SKM-1 treated with dmso at 0.1 percent for 144 hours (cell line): ENCODE results near the gene C1GALT1.
A peak's percentile ranks its signal among the peaks of the same experiment; 100 is the strongest.
"Not testable (repeated sequence)": the region's sequence is repeated elsewhere in the genome, so short reads cannot be mapped to it uniquely, and the experiment has no call there.

Source experiments
- DNase-seq: peaks from one replicate; lab custom pipeline; 2025; ENCODE audit not compliant: unreplicated experiment; lab: John Stamatoyannopoulos, UW

Gene C1GALT1

GRCh38 chr7:7231865-7232264 is 49.5 kb downstream of the C1GALT1 start:
- no peak for DNase-seq

DNA sequence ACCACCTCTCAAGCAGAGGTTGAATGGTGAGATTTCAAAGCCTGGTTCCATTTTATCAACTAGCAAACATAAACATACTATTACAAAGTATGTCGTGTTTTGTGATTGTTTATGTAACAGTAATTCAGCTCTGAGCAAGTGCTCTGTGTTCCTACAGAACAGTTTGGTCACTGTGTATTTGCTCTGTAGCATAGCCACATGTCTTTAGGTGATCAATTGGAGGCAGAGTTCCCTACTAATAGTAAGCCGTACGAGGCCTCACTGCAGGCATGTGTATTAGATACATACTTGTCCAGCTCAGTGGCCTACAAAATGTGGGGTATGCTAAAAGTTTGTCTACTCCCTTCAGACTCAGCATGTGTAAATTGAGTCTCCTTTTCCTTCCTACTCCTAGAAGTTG is 53.0 kb downstream of the C1GALT1 start:
- no peak for DNase-seq

DNA sequence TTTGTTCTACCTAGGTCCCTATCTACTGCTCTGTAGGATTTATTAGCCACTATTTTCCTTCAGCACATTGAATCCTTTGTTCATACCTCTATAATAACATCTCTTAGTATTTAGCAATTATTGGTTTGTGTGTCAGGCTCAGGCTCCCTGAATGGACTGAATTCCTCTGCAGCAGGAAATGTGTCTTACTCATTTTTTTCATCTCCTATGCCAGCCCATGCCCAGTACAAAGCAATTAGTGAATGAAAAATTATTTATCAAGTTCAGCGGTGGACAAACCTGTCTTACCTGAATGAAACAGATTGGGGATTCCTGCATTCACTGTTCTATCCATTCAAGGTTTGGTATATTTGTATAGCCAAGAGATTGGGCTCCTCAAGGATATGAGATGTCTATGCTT is 53.7 kb downstream of the C1GALT1 start:
- DNase-seq, result no peak

GRCh38 chr7:7237201-7237977 is 55.0 kb downstream of the C1GALT1 start:
- no peak for DNase-seq

GRCh38 chr7:7237978-7238267 is 55.6 kb downstream of the C1GALT1 start:
- no peak for DNase-seq

GRCh38 chr7:7239346-7239745 is 57.0 kb downstream of the C1GALT1 start:
- no peak for DNase-seq

GRCh38 chr7:7242899-7243298 is 60.6 kb downstream of the C1GALT1 start:
- DNase-seq, result no peak

GRCh38 chr7:7245233-7245632 is 62.9 kb downstream of the C1GALT1 start:
- DNase-seq, result not testable (repeated sequence)

GRCh38 chr7:7246223-7246622 is 63.9 kb downstream of the C1GALT1 start:
- DNase-seq, result no peak

DNA sequence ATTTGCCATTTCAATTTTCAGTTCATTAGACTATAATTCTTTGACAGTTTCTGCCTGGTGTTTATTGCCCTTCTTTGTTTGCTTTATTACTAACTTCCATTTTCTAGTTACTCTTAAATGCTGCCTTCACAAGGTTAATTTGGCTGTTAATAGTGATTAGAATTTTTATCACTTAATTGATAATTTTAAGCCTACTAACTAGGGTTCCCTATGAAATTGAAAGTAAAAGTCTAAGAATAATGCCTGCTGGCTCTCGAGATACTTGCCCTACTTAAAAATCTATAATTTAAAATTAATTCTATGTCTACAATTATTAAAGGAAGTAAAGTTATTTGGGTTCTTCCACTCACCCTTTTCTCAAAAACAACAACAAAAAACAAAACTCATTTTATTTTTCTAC is 65.3 kb downstream of the C1GALT1 start:
- no peak for DNase-seq

GRCh38 chr7:7249814-7250213 is 67.5 kb downstream of the C1GALT1 start:
- DNase-seq, result no peak

DNA sequence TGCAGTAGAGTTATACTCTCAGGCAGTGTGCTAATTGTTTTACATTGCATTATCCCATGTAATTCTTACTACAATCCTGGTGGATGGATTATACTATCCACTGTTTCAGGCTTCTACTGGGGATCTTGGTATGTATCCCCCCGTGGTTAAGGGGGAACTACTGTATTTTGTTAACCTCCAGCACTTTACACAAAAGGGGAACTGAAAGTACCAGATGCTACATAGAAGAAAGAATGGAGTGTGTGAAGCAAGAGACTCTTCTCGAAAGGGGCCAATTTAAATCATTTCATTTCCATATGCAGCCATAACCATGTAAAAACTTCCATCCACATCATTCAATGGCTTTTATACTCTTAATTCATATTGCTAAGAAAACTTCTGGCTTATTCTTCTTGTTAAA is 69.4 kb downstream of the C1GALT1 start:
- DNase-seq, result peak; percentile 87

DNA sequence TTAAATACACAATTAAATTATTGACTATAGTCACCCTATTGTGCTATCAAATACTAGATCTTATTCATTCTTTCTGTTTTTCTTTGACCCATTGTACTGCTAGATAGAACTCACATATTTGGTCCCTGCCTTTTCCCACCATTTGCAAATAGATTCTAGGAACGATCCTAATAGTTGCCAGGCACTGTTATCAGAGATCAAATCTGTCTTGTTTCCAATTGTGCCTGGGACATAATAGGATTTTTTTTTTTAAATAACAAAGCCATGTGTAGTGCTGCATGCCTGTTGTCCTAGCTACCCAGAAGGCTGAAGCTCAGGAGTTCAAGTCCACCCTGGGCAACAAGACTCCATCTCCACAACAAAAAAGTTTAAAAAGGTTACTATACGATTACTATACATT is 72.0 kb downstream of the C1GALT1 start:
- no peak for DNase-seq

- DNase-seq, result no peak
These were observed 72.6 kb downstream of the C1GALT1 start for GRCh38 chr7:7254908-7255307.

DNA sequence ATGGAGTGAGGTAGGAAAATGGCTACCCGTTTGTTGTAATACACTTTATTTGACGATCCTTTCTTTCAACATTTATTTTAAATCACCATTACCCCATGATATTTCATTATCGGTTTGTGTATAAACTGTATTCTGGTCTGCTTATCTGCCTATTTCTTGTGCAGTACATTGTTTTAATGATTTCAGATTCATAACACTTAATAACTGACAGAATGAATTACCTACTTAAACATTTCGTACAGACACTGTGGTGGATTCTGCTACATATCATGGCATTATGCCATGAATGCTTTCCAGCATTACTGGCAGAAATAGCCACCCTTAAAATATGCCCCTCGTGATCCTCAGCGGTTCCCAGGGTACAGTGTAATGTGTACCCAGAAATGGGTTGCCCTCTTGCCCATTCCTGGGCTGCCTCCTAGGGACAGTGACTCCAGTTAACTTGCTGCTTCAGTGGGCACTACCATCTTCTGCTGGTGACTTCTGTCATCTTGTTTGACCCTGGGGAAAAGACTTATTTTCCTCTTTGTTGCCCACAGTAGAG is 74.5 kb downstream of the C1GALT1 start:
- no peak for DNase-seq

GRCh38 chr7:7257899-7258692 is 75.8 kb downstream of the C1GALT1 start:
- peak; percentile 56 for DNase-seq

DNA sequence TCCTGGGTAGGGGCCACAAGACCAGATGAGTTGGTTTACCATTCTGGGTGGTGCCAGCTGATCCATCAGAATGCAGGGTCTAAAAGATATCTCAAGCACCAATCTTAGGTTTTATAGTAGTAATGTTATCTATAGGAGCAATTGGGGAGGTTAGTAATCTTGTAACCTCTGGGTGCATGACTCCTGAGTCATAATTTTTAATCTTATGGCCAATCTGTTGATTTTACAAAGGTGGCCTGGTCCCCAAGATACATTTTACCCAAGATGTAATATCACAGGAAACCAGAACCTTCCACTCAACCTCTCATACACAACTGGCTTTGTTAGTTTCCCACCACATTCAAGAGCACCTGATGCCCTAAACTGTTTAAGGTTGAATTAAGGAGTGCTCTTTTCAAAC is 79.5 kb downstream of the C1GALT1 start:
- DNase-seq, result no peak

- no peak for DNase-seq
These were observed 81.2 kb downstream of the C1GALT1 start for GRCh38 chr7:7263297-7264230.

DNA sequence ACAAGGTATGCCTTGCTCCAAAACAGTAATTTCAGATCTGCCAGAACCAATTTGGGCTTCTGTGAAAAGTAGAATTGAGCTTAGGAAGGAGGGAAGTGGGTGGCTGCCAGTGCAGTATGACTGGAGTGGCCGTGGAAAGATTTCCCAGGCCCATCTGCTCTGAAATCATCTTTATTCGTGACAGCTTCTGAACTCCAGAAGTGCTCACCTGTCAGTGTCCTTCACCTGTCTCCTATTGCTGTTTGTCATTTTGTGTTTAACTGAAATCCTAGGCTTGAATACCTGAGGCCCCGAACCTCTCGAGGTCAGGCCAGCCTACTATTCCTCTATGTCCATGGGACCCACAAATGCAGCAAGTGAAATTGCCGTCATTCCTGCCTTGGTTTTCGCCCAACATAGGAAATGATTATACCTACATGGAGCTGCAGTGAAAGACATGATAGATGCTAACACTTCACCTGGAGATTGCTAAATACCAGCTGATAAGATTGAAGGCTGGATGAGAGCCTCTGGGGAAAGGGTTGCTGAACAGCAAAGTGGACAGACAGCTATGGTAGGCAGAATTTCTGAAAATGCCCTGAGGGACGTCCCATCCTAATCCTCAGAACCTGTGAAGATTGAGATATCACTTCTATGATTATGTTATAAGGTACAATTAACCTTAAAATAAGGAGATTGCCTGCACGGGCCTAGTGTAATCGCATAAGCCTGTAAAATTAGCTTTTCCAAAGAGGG is 82.1 kb downstream of the C1GALT1 start:
- no peak for DNase-seq
